Aorta (tissue), 5 donors: ENCODE results near the gene PFKFB4. TPM values are rescaled to one million over a fixed set of nuclear protein-coding genes. Genes with fewer than 3 reads are reported as not detected.

ENCODE experiments used
- ATAC-seq: fragments of 200-7000 bp; cut with Tn5 transposase; one replicate; pipeline ENCODE4 v1.9.1; 2022; ENCODE audit warnings: moderate library complexity; ENCODE audit not compliant: low FRiP score
- DNase-seq, 2 donors: peaks; one replicate each; pipeline ENCODE4 v3.0.0-alpha.2; 2020
- H3K27ac ChIP-seq, 2 donors: one replicate each; pipeline ENCODE4 v1.5.1; 2013; ENCODE audit warnings: low read length in 2 of 2, mild to moderate bottlenecking in 2 of 2, moderate library complexity in 2 of 2, control low read depth in 1 of 2, inconsistent platforms in 1 of 2, low read depth in 1 of 2
- H3K27me3 ChIP-seq, 2 donors: one replicate each; pipeline ENCODE4 v1.6.1; 2013; ENCODE audit warnings: control low read depth in 1 of 2, low read length in 1 of 2, mild to moderate bottlenecking in 1 of 2, moderate library complexity in 1 of 2; ENCODE audit not compliant: insufficient read depth in 2 of 2, control insufficient read depth in 1 of 2
- H3K36me3 ChIP-seq, 2 donors: one replicate each; pipeline ENCODE4 v1.6.1; 2013; ENCODE audit warnings: control low read depth in 1 of 2, low read length in 1 of 2, mild to moderate bottlenecking in 1 of 2; ENCODE audit not compliant: insufficient read depth in 2 of 2, control insufficient read depth in 1 of 2
- H3K4me1 ChIP-seq, 2 donors: one replicate each; pipeline ENCODE4 v1.6.1; 2013; ENCODE audit warnings: low read length in 2 of 2, control low read depth in 1 of 2, mild to moderate bottlenecking in 1 of 2, moderate library complexity in 1 of 2; ENCODE audit not compliant: insufficient read depth in 2 of 2, control insufficient read depth in 1 of 2
- H3K4me3 ChIP-seq, 2 donors: one replicate each; pipeline ENCODE4 v1.5.1; 2013; ENCODE audit warnings: low read length in 2 of 2, control low read depth in 1 of 2, mild to moderate bottlenecking in 1 of 2
- H3K9me3 ChIP-seq: one replicate; pipeline ENCODE4 v1.6.1; 2013; ENCODE audit warnings: mild to moderate bottlenecking, low read length; ENCODE audit not compliant: control insufficient read depth
- WGBS, 2 donors: extraction: QIAGEN DNeasy Blood & Tissue Kit; methylation state at CpG; one replicate each; pipeline ENCODE4 v1.1.7; 2013; 5-methylcytosine and 5-hydroxymethylcytosine counted together
- intact Hi-C, 2 donors: fragments of 100-400 bp; cut with DNase I; formaldehyde crosslinking; loops; one replicate each; pipeline versions ENCODE4 v1.14.2 to v1.15.0; 2022
- microRNA-seq, 2 donors: library from miRNA; unstranded; fragments of <30 nt; microRNA quantifications; one replicate each; pipeline ENCODE4 v1.2.0, GENCODE V29; 2020
- polyA plus RNA-seq, 2 donors: library from polyadenylated mRNA; stranded (reverse); fragments of 200-250 nt; gene quantifications; one replicate each; pipeline ENCODE4 v1.2.3, GENCODE V29; 2013
- total RNA-seq, 2 donors: library from RNA; stranded (reverse); fragmentation: NEBNext Ultra II Directional; extraction: Animal tissue kit (Norgen Biotek cat#: 25700); gene quantifications; one replicate each; pipeline ENCODE4 v1.2.1, GENCODE V29; 2021
- donor health status: healthy with polysubstance abuse.
- donor health status: Bipolar disorder and iron deficiency.
- donor health status: DM: no; HTN: no; CAD: no.
- donor health status: DM: no; HTN: no; CAD: no.
- donor health status: DM: yes; HTN: yes; CAD: no.

The PFKFB4 gene
- total and polyA plus RNA-seq, 4 donors, result 2.8 to 14.6 (median 6.4) TPM

DNA sequence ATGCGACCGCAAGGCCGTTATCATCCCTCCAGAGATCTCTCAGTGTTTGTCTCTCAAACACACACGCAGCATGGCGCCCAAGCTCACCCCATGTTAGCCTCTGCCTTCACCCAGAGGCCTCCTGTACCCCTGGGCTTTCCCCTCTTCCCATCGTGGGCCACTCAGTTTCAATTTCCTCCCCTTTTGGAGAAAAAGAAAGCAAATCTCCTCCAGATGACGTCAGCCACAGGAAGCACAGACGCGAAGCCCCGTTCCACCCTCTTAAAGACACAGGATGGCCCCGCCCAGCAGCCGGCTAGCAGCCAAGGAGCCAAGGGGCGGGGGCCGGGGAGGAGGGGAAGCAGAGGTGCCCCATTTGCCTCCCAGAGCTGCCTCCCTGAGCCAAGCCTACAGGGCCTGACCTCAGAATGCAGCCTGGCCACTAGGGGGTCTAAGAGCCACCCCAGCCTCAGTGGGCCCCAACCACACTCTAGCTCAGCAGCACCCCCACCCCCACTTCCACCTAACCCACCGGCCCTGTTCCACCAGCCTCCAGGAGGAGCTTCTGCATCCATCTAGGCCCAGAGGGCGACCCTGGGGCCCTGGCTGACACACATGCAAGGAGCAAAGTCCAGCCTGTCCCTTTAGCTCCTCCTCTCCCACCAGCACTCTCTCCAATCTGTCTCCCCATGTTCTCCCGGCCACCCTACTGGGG is 83.5 kb downstream of the PFKFB4 start:
- DNase-seq (peak; percentile 96), ATAC-seq (peak; percentile 94)
- Histone ChIP-seq H3K4me1 (no peaks in the 10 kb centered on the region), H3K36me3 (no peaks in the 10 kb centered on the region), H3K27ac (peak overlapping the region; percentile 71 to 99), H3K4me3 (peak overlapping the region; percentile 77 to 96), H3K27me3 (no peaks in the 10 kb centered on the region), H3K9me3 (no peaks in the 10 kb centered on the region)
- WGBS, 2 donors, result 3% methylated on average over 17 of the region's 17 CpGs
- intact Hi-C loops, result loop anchor here in 1 of 2 donors (1.0 kb wide), 1 partner anchor 31 kb away; the partner anchor contains the start of gene SHISA5

DNA sequence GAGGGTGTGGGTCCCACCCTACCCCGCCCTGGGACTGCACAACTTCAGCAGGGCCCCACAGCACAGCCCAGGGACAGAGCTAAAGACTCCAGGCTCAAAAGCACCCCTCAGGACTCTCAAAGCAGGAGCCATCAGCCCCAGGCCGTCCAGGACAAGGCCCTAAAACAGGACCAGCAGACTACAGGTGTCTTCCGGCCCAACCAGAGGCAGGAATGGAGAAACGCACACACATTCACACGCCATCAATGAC is 84.0 kb downstream of the PFKFB4 start:
- DNase-seq (no peak), ATAC-seq (peak; percentile 28)
- Histone ChIP-seq H3K9me3 (no peaks in the 10 kb centered on the region), H3K4me1 (no peaks in the 10 kb centered on the region), H3K36me3 (no peaks in the 10 kb centered on the region), H3K27ac (peak overlapping the region; percentile 71 to 99), H3K27me3 (no peaks in the 10 kb centered on the region), H3K4me3 (peak overlapping the region; percentile 77 to 96)
- intact Hi-C loops, result no loop called here
- 0 to 1% methylated on average over 5 of the region's 5 CpGs for WGBS, 2 donors

DNA sequence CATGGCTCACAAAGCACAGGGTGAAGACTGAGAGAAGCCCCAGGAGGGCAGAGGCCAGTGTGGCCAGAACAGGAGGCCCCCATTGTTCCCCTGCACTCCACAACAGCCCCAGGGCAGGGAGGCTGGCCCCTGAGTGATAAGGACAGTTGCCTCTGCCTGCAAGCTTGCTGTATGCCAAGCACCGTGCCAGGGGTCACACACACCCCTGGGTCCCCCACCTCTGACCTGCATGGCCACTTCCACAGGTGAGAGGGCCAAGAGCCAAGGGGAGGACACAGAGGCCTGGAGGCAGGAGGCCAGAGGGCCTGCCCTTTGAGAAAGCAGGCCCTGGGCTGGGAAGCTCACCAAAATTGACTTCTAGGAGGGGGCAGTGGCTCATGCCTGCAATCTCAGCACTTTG is 86.3 kb downstream of the PFKFB4 start:
- Histone ChIP-seq H3K36me3 (no peaks in the 10 kb centered on the region), H3K4me1 (no peaks in the 10 kb centered on the region), H3K27ac (peak overlapping the region in 1 of 2 donors; percentile 13), H3K4me3 (no peak overlapping the region), H3K27me3 (no peaks in the 10 kb centered on the region), H3K9me3 (no peaks in the 10 kb centered on the region)
- 50 to 57% methylated on average over 1 of the region's 1 CpG for WGBS, 2 donors
- intact Hi-C loops, result no loop called here
- no peak for ATAC-seq
- DNase-seq, result no peak

DNA sequence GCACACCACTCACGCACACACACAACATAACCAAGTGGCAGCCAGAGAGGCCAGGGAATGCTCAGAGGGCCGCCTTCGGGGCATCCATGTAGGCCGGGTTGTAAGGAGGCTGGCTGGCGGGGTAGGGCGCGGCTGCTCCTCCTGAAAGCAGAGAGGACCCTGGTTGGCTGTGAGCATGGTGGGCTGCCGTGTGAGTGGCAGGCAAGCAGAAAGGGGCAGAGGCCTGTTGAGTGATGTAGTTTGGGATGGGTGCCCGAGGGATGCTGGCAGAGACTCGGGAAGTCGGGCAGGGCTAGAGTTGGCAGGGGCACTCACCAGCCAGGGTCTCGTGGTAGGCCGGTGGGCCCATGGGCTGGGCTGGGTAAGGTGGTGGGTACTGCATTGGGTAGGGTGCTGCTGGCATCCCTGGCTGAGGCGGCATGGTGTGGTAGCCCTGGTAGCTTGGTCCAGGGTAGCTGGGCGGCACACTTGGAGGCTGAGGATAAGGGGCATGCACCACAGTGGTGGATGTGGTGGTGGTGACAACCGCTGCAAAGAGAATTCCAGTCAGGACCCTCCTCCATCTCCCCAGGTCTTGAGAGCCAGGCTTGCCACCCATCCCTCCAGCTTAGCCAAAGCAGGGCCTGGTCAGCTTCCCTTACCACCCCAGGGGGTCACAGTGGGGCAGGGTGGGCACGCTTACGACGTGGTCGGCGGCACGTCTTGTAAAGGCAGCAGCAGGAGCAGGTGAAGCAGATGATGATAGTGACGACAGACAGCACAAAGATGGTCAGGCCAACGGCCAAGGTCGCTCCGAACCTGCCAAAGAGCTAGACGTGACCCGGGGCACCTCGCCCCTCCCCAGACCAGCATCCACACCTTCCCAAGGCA is 87.3 kb downstream of the PFKFB4 start:
- Histone ChIP-seq H3K36me3 (no peaks in the 10 kb centered on the region), H3K4me3 (no peak overlapping the region), H3K9me3 (no peaks in the 10 kb centered on the region), H3K27me3 (no peaks in the 10 kb centered on the region), H3K4me1 (no peaks in the 10 kb centered on the region), H3K27ac (peak overlapping the region in 1 of 2 donors; percentile 30)
- ATAC-seq (no peak), DNase-seq (no peak)
- 66 to 67% methylated on average over 29 of the region's 29 CpGs for WGBS, 2 donors
- intact Hi-C loops, result loop anchor here (5.0 to 10.0 kb wide), 3 partner anchors 33 to 218 kb away; partner anchors contain the start of genes NCKIPSD (in 2 of the 2), SHISA5 (in 1 of the 2) and SLC26A6 (in 1 of the 2)

DNA sequence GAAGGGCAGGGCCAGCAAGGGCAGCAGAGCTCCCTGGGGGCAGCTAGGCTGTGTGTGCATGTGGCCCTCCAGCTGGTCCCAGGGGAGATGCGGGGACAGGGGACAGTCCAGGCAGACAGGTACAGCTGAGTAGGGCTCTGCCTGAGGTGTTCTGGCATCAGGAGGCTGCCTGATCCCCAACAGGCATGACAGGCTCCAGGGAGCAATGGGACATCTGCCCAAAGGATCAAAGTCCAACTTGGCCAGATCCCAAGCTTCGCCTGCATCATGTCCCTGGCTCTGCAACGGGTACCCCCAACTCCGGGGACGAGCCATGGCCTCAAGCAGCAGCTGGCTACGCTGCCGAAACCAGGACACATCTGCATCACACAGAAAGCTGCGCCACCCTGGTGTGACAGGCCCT is 88.3 kb downstream of the PFKFB4 start:
- no peaks in the 10 kb centered on the region for H3K4me1 ChIP-seq
- intact Hi-C loops, result loop anchor here (5.0 to 10.0 kb wide), 3 partner anchors 34 to 219 kb away; partner anchors contain the start of genes NCKIPSD (in 2 of the 2), SHISA5 (in 1 of the 2) and SLC26A6 (in 1 of the 2)
- 47 to 55% methylated on average over 8 of the region's 8 CpGs for WGBS, 2 donors
- peak overlapping the region; percentile 12 to 94 for H3K27ac ChIP-seq
- no peaks in the 10 kb centered on the region for H3K36me3 ChIP-seq
- no peaks in the 10 kb centered on the region for H3K9me3 ChIP-seq
- H3K4me3 ChIP-seq, result no peak overlapping the region
- DNase-seq (no peak), ATAC-seq (no peak)
- H3K27me3 ChIP-seq, result no peaks in the 10 kb centered on the region

Small RNA genes within 50 kb of the gene (microRNA-seq; reads per million reads assigned to microRNA genes)
- gene MIR6823 (0 reads per million in 2 donors), gene MIR711 (0 reads per million in 2 donors)

Other genes with a start within 250 kb of the PFKFB4 start
- gene SPINK8, start 223.1 kb downstream of the PFKFB4 start, total RNA-seq, result not detected
- gene SPINK8, start 223.1 kb downstream of the PFKFB4 start, polyA plus RNA-seq, result not detected
- not detected for gene FBXW12, start 184.6 kb downstream of the PFKFB4 start, total RNA-seq
- gene FBXW12, start 184.6 kb downstream of the PFKFB4 start, polyA plus RNA-seq, result not detected
- gene PLXNB1, start 126.7 kb downstream of the PFKFB4 start, total RNA-seq, result 100 to 1,000 TPM in 1 of 2 donors, 10 to 100 TPM in 1; 69.9 to 115 TPM
- 100 to 1,000 TPM in 1 of 2 donors, 10 to 100 TPM in 1; 26.3 to 235 TPM for gene PLXNB1, start 126.7 kb downstream of the PFKFB4 start, polyA plus RNA-seq
- gene CCDC51, start 116.7 kb downstream of the PFKFB4 start, total RNA-seq, result 1 to 10 TPM; 6.4 to 6.7 TPM
- 10 to 100 TPM in 1 of 2 donors, 1 to 10 TPM in 1; 9.5 to 12.7 TPM for gene CCDC51, start 116.7 kb downstream of the PFKFB4 start, polyA plus RNA-seq
- gene TMA7, start 116.5 kb downstream of the PFKFB4 start, total RNA-seq, result 100 to 1,000 TPM; 114 to 128 TPM
- 100 to 1,000 TPM; 302 to 686 TPM for gene TMA7, start 116.5 kb downstream of the PFKFB4 start, polyA plus RNA-seq
- 1 to 10 TPM; 5.0 to 6.3 TPM for gene ATRIP, start 110.1 kb downstream of the PFKFB4 start, total RNA-seq
- 1 to 10 TPM; 4.0 to 7.5 TPM for gene ATRIP, start 110.1 kb downstream of the PFKFB4 start, polyA plus RNA-seq
- gene SHISA5, start 52.6 kb downstream of the PFKFB4 start, total RNA-seq, result 100 to 1,000 TPM; 170 to 183 TPM
- gene SHISA5, start 52.6 kb downstream of the PFKFB4 start, polyA plus RNA-seq, result 100 to 1,000 TPM in 1 of 2 donors, 10 to 100 TPM in 1; 64.2 to 113 TPM
- gene UCN2, start 7.0 kb upstream of the PFKFB4 start, total RNA-seq, result under 1 TPM in 1 of 2 donors, not detected in 1; 0.24 TPM
- 1 to 10 TPM in 1 of 2 donors, not detected in 1; 6.8 TPM for gene UCN2, start 7.0 kb upstream of the PFKFB4 start, polyA plus RNA-seq
- gene COL7A1, start 38.5 kb upstream of the PFKFB4 start, total RNA-seq, result 1 to 10 TPM; 5.4 to 6.7 TPM
- 100 to 1,000 TPM in 1 of 2 donors, 1 to 10 TPM in 1; 3.9 to 217 TPM for gene COL7A1, start 38.5 kb upstream of the PFKFB4 start, polyA plus RNA-seq
- gene UQCRC1, start 52.8 kb upstream of the PFKFB4 start, total RNA-seq, result 100 to 1,000 TPM in 1 of 2 donors, 10 to 100 TPM in 1; 95.6 to 143 TPM
- gene UQCRC1, start 52.8 kb upstream of the PFKFB4 start, polyA plus RNA-seq, result 100 to 1,000 TPM; 149 to 203 TPM
- gene TMEM89, start 65.0 kb upstream of the PFKFB4 start, total RNA-seq, result not detected
- gene TMEM89, start 65.0 kb upstream of the PFKFB4 start, polyA plus RNA-seq, result 1 to 10 TPM in 1 of 2 donors, not detected in 1; 5.7 TPM
- gene SLC26A6, start 78.7 kb upstream of the PFKFB4 start, total RNA-seq, result 10 to 100 TPM; 30.7 to 33.6 TPM
- 100 to 1,000 TPM in 1 of 2 donors, 10 to 100 TPM in 1; 10.5 to 154 TPM for gene SLC26A6, start 78.7 kb upstream of the PFKFB4 start, polyA plus RNA-seq
- gene CELSR3, start 106.1 kb upstream of the PFKFB4 start, total RNA-seq, result 1 to 10 TPM in 1 of 2 donors, under 1 TPM in 1; 0.91 to 1.3 TPM
- gene CELSR3, start 106.1 kb upstream of the PFKFB4 start, polyA plus RNA-seq, result 1 to 10 TPM in 1 of 2 donors, under 1 TPM in 1; 0.25 to 1.3 TPM
- 10 to 100 TPM; 26.4 to 31.9 TPM for gene NCKIPSD, start 129.1 kb upstream of the PFKFB4 start, total RNA-seq
- 10 to 100 TPM; 11.8 to 28.7 TPM for gene NCKIPSD, start 129.1 kb upstream of the PFKFB4 start, polyA plus RNA-seq
- gene IP6K2, start 160.4 kb upstream of the PFKFB4 start, total RNA-seq, result 10 to 100 TPM; 43.9 to 58.2 TPM
- gene IP6K2, start 160.4 kb upstream of the PFKFB4 start, polyA plus RNA-seq, result 100 to 1,000 TPM in 1 of 2 donors, 10 to 100 TPM in 1; 46.6 to 105 TPM